AG04449 (cell line): ENCODE measurements around the gene ADAM15.

ENCODE experiments used
- CTCF ChIA-PET: fragments of 350-600 bp; formaldehyde crosslinking; extraction: SDS; loops from one replicate; lab custom pipeline; 2021; ENCODE audit warnings: antibody characterized with exemption; lab: Yijun Ruan, JAX
- POLR2A ChIA-PET: fragments of 400-600, 350-600 bp; formaldehyde crosslinking; extraction: SDS; loops from one replicate; lab custom pipeline; 2020; ENCODE audit warnings: antibody characterized with exemption, inconsistent platforms; lab: Yijun Ruan, JAX
- DNase-seq: peaks from one replicate; pipeline ENCODE4 v3.0.0-alpha.2; 2010; ENCODE audit warnings: low read depth, low spot score
- H3K4me3 ChIP-seq: 2 replicates; pipeline ENCODE4 v1.5.1; 2011; ENCODE audit warnings: low read depth, mild to moderate bottlenecking, control low read depth, low read length
- CTCF ChIP-seq: IDR thresholded peaks from one replicate; pipeline ENCODE4 v1.5.1; 2011; ENCODE audit warnings: mild to moderate bottlenecking, moderate library complexity, low read length, control low read depth, inconsistent platforms; ENCODE audit not compliant: insufficient read depth; ENCODE audit errors: missing control alignments

The ADAM15 gene

GRCh38 chr1:155078469-155079209, 27.5 kb downstream of the ADAM15 start, which contains the start of gene EFNA3:
TSS of gene EFNA3 (plus strand) at chr1:155078837. CDS start at chr1:155078942, 105 bp downstream.
- no peak for TF ChIP-seq CTCF
- CTCF ChIA-PET = interaction anchor here (0.5 to 10.6 kb wide), 7 partner anchors 10 to 94 kb away, joined by 3 to 122 read pairs (median 6); partner anchors contain the start of genes EFNA4 and KRTCAP2
- POLR2A ChIA-PET = no interaction called here
- H3K4me3 ChIP-seq = peak within 1 kb of the TSS; percentile 51
- no peak for DNase-seq

GRCh38 chr1:155079210-155079486, 28.0 kb downstream of the ADAM15 start:
- DNase-seq = no peak
- no peak for TF ChIP-seq CTCF
- peak overlapping the region; percentile 51 for H3K4me3 ChIP-seq
- ChIA-PET CTCF (interaction anchor here (0.5 to 10.6 kb wide), 6 partner anchors 10 to 93 kb away, joined by 4 to 122 read pairs (median 12); partner anchors contain the start of genes EFNA4 and KRTCAP2), POLR2A (no interaction called here)

- no peak for DNase-seq
- no peak for TF ChIP-seq CTCF
- CTCF ChIA-PET = interaction anchor here (0.9 to 10.6 kb wide), 7 partner anchors 9 to 93 kb away, joined by 4 to 122 read pairs (median 7); partner anchors contain the start of genes EFNA4 and KRTCAP2
- POLR2A ChIA-PET = no interaction called here
- H3K4me3 ChIP-seq = no peak overlapping the region; the same call in 1 of the 2 replicates
Observed at GRCh38 chr1:155079487-155080311, 28.6 kb downstream of the ADAM15 start.

GRCh38 chr1:155080312-155081228, 29.5 kb downstream of the ADAM15 start:
- ChIA-PET POLR2A (no interaction called here), CTCF (interaction anchor here (0.8 to 3.6 kb wide), 12 partner anchors 10 to 94 kb away, joined by 3 to 21 read pairs (median 4); partner anchors contain the start of genes EFNA4 and KRTCAP2)
- no peak overlapping the region for H3K4me3 ChIP-seq
- TF ChIP-seq CTCF = no peak
- DNase-seq = no peak

GRCh38 chr1:155081472-155082300, 30.6 kb downstream of the ADAM15 start:
- ChIA-PET CTCF (interaction anchor here (0.8 to 5.5 kb wide), 11 partner anchors 10 to 93 kb away, joined by 3 to 212 read pairs (median 5); partner anchors contain the start of genes EFNA4 and KRTCAP2), POLR2A (no interaction called here)
- H3K4me3 ChIP-seq = no peak overlapping the region
- no peak for DNase-seq
- no peak for TF ChIP-seq CTCF
